GM21528 (cell line): ENCODE measurements around the gene RSF1.
A peak's percentile ranks its signal among the peaks of the same experiment; 100 is the strongest.
"Not testable (repeated sequence)": the region's sequence is repeated elsewhere in the genome, so short reads cannot be mapped to it uniquely, and the experiment has no call there.

Source experiments
- ATAC-seq: cut with Tn5 transposase; IDR thresholded peaks from one replicate; pipeline ENCODE4 v1.9.1; 2021; ENCODE audit warnings: mild to moderate bottlenecking, moderate library complexity; ENCODE audit not compliant: unreplicated experiment, low FRiP score

Gene RSF1

DNA sequence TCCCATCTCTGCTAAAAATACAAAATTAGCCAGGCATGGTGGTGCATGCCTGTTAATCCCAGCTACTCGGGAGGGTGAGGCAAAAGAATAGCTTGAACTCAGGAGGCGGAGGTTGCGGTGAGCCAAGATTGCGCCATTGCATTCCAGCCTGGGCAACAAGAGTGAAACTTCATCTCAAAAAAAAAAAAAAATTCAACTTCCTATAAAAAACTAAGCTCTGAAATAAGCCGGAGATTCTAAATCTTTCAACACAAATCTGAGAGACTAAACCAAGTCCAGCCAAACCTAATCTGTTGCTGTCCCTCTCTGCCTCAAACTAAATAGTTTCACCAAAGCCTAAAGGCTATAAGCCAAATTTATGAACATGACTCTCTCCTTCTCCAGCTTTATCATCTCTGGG, 186.6 kb downstream of the RSF1 start:
- not testable (repeated sequence) for ATAC-seq

DNA sequence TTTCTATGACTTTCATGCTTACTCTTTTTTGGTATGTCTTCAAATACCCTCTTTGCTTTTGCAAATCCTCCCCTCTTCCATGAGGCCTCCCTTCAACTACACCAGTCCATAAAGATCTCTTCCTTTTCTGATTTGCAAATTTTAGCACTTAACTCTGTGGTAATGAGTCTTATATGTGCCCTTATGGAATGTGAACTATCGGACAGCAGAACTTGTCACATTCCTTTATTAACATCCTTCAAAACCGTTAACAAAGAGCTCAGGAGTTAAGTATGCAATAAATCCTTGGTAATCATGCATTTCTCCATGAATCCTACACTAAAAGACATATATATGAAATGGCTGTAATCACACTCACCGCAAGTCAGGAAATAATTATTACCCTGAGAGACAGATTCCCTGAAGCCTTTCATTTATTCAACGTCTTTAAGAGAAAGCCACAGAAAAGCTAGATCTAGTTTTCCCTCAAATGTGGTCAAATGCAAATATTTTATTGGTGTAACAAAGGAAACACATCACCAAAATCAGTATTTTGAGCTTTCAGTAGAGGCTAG, 190.3 kb downstream of the RSF1 start:
- peak; percentile 7 for ATAC-seq

GRCh38 chr11:77619576-77620198, 200.8 kb downstream of the RSF1 start:
- no peak for ATAC-seq

GRCh38 chr11:77617892-77618291, 202.6 kb downstream of the RSF1 start:
- ATAC-seq, result no peak

DNA sequence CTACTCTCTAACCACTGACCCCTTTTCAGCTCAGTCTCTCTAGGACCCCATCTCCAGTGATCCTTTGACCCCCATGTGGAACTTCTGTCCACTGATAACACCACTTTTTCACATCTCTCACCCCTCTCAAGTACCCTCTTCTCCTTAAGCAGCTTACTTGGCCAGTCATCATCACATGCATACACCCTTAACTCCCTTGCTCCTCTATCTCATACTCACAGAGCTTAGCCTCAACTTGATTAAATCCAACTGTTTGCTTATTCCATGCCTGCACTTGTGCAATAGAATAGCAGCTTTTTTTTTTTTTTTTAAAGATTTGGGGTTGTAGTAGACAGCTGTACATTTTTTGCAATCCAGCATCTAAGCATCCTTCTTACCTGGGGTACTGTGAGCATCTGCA, 208.6 kb downstream of the RSF1 start:
- ATAC-seq, result no peak
